Femur (tissue), 1 donor: ENCODE results near the gene ZDHHC1.
"Not testable (repeated sequence)": the region's sequence is repeated elsewhere in the genome, so short reads cannot be mapped to it uniquely, and the experiment has no call there.

Experiments used
- DNase-seq: peaks from one replicate; pipeline ENCODE4 v3.0.0-alpha.2; 2017

ZDHHC1 gene

DNA sequence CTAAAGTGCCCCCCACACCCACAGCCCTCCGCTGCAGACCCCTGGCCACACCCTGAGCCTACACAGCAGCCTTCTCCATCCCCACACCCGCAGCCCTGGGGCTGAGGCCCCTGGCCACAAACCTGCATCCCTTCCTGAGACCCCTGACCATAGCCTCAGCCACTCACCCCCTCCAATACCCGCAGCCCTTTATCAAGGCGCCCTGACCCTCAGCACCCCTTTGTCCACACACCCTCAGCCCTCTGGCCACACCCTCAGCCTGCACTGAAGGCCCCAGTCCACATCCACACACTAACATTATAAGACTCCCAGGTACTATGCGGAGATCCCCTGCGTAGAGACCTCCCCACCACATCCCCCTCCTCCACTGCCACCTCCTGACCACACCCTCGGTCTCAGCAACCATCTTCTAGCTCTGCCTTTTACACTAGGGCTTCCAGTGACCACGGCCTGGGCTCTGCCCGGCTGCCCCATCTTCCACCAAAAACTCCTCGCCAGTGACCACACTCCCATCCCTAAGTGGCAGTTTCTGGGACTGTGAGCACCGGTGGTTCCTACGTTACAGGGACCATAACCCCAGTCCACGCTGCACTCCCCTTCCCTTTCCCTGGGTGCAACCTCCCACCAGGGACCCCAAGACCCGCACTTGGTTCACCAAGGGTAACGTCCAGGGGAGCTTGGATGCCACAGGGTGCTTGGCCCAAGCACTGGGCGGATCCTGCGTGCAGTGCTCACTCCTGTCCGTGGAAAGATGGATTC lies 23.8 kb downstream of the ZDHHC1 start:
- no peak for DNase-seq

DNA sequence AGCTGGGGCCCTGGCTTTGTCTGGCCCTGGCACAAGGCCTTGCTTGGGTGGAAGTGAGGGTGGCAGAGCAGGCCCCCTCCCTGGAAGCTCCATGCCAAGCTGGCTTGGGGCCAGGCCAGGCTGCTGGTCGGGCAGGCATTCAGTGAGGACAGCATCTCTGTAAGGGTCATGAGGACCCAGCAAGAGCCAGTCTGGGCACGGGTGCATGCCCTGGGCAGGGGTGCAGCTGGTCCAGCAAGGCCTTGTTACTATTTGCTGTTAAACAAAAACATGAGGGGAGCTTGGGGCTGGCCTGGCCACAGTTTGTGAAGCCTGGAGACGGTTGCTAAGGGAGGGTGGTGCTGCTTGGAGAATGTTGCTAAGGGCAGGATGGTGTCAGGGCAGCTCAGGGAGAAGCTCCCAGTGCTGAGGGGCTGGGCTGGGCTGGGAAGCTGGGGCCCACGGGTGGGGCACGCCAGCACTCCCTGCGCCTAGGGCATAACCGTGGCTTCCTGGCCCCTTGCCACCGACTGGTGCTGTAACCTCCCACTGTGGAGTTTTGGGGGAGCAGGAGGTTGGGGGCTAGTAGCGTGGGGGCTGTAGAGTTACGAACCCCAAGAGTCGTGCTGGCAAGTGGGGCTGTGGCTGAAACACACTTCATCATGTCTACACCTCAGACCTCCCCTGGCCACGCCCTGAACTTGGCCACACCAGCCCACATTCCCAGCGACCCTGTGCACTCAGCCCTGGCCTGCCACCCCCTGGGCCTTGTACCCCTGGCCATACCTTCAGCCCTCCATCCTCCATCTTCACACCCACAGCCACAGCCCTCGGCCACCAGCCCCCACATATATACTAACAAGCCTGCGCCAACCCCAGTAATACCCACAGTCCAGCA lies 24.6 kb downstream of the ZDHHC1 start:
- DNase-seq = peak; percentile 70

DNA sequence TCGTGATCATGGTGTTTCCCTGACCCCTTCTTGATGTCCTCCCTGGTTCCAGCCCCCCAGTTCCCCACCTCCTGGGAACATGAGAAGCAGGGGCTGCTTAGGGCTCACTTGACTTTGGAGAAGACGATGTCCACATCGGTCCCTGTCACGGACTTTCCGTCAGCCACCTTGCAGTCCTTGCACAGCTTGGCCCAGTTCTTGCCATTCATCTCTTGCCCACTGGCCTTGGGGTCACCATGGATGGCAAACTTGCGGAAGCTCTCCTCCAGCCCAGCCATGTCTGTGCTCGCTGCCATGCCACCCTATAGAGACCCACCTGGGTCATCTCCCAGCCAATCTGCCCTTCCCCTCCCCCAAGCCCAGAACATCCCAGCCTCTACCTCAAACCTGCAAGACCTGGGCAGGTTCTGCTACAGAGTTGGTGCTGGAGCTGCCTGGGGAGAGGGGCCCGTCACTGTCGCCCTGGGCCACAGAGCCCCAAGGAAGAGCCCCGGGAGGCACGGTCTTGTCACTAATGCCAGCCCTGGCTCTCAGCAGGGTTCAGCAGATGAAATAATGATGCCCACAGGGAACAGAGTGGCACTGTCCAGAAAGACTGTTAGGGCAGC lies 25.4 kb downstream of the ZDHHC1 start:
- no peak for DNase-seq

DNA sequence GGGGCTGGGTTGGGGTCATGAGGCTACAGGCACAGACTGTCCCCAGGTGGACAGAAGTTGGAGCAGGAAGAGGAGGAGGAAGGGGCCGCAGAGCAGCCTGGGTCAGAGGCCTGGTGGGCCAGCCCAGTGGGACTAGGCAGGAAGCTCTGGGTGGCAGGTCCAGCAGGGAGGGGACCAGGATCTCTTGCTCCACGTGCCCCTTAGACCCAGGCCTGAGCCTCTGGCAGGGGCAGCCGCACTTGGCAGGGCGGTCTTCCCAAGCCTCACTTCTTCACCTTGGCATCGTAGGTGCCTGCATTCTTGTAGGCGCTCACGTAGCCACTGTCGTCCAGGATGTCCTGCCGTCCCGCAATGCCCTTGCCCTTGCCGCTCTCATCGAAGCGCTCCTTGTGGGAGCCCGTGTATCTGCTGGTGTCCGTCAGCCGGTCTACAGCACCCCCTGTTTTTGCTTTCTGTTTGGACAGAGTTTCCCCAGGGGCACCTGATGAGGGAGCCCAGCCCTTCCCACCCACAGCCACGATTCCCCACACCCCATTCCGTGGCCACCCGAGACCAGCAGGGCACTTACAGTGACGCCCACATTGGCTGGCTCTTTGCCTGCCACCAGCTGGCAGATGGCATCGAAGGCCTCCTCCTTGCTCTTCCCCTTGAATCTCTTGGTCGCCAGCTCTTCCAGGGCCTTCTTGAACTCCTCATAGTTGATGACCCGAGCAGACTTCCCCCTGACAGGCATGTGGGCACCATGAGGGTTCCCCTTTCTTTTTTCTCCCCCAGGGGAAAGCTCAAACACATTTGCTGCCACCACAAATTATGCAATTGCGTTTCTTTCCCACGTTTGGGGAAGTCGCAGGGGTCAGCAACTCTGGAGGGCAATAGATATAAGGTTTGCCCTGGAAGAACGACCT lies 26.1 kb downstream of the ZDHHC1 start:
- no peak for DNase-seq

DNA sequence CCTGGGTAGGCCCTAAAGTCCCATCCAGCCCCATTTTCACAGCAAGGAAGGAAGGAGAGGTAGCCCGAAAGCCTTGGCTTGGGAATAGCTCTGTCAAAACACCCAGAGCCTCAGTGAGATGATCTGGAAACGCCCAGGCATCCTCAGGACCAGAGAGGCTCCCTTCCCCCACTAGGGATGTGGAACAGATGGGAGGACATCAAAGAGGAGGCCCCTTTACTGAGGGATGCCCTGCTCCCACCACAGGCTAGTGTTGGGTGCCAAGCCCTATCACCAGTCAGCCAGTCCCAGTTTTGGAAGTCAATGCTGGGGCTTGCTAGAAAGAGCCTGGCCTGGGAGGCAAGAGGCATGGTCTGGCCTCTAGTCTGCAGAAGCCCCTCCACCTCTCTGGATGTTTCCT lies 27.7 kb downstream of the ZDHHC1 start:
- no peak for DNase-seq

DNA sequence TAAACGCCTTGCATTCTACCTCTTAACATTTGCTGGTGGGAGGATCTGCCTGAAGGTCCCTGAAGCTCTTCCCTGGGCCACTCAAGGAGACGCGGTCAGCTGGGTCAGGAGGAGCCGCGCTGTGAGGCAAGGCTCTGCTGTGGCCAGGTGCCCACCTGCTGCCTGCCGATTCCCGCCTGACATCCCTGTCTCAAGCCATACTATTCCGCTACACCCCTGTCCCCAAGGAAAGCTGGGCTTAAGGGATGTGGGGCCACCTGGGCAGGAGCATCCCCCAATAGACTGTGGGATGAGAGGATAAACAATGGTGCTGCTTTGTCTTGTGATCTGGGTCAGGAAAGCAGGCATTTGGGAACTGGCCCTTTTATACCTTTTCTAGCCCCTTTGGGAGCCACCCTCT lies 28.1 kb downstream of the ZDHHC1 start:
- DNase-seq = no peak

DNA sequence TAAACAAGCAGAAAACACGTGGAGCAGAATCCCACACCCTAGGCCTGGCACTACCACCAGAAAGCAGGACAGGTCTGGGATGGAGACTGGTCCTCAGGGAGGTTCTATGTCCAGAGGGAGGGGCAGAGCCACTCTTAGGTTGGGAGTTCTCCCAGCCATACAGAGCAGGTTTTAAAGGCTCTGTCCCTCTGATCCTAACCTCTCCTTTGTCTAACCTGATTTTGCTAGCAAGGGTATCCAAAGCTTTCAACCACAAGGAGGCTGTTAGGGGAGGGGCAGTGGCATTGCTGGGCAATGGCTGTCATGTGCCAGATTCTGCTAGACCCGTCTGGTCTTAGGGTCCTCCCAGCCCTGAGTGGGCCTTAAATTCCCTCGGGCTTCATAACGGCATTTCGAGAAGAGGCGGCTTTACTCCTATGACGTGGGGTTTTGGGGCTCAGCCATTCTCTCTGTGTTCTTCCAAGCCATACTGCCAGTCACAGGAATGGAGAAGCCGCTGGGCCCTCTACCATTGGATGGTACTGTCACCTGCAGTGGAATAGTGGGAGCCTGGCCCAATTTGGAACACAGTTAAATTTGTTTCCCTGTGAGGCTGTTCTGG lies 28.7 kb downstream of the ZDHHC1 start:
- DNase-seq = no peak

DNA sequence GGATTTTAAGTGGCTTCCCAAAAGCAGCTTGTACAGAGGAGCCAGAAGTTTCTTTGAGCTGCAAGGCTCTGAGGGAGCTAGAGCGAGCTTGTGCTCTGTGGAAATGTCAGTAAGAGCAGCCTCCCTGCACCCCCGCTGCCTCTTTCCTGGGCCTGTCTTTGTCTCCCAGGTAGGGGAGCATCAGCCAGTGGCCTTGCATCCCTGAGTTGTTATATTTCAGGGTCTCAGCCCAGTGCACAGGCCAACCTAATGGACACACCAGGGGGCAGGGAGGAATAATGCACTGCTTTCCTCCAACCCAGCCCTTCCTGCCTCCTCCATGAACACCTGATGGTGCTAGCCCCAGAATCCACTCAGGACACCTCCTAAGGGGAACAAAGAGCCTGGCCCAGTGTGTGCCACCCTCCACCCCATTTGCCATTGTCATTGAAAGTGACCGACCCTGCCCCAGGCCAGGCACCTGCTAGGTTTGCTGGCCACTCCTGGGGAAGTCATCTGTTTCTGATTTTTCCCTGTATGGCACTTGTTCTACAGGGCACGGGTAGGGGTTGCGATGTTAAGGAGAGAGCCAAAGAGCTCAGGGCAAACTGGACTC lies 29.3 kb downstream of the ZDHHC1 start:
- DNase-seq = no peak

DNA sequence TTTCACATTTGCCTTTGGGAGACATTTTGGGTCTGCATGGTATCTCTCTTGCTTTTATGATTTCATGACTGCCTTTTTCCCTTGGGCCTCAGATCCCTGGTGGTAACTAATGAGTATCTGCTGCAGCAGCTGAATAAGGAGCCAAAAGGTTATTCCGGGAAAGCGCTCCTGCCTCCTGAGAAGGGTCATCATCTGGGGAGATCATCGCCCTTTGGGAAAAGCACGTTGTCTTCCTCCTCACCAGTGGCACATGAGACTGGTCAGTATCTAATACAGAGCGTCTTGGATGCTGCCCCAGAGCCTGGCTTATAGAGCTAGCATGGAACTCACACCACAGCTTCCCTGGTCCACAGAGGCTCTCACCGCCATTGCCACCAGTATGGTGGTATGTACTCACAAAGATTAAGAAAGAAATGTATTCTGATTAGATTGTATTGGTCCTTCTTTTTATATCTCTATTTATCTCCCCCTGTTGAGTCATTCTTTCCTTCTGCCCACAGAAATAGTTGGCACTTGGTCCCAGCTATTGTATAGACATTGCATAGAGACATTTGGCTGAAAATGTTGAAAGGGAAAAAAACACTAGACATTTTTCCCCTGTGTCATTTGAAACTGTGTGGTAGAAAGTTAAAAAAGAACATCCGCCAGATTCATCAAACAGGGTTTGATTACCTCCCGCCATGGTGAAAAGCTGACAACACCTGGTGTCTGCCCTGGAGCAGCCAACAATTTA lies 31.3 kb downstream of the ZDHHC1 start:
- no peak for DNase-seq

DNA sequence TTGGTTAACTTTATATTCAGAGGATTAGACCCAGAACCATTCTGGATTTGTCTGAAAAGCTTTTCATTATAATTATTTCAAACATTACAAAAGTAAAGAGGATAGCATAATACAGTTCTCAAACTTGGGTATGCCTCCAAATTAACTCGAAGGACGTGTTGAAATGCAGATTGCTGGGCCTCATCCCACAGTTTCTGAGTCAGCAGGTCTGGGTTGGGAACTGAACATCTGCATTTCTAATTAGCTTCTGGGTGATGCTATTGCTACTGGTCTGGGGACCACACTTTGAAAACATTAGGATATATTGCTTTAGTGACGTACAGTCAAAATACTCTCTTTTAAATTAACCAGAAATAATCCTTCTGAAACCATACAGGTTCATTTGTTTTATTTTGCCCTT lies 33.0 kb downstream of the ZDHHC1 start:
- DNase-seq = no peak

DNA sequence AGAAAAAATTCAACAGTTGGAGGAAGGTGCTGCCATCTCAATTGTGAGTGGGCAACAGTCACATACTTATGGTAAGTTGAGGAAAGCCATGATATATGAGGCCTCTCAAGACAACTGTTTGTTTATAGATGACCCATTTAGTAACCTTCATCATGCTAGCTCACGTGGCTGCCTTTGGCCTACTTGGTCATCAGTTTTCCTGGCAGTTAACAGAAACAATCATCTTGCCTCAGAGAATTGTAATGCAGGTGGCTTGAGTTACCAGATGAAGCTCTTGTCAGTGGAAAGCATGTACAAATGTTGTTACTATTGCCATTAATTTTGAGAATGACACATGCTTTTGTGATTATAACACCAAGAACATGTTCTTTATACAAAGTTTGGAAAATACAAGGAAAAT lies 37.6 kb downstream of the ZDHHC1 start:
- DNase-seq = no peak

DNA sequence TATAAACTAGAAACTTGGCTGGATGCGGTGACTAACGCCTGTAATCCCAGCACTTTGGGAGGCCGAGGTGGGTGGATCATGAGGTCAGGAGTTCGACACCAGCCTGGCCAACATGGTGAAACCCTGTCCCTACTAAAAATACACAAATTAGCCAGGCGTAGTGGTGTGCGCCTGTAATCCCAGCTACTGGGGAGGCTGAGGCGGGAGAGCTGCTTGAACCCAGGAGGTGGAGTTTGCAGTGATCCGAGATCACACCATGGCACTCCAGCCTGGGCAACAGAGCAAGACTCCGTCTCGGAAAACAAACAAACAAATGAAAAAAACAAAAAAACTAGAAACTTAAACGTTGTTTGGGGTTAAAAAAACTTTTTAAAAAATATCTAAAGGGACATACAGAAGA lies 40.3 kb downstream of the ZDHHC1 start:
- DNase-seq = not testable (repeated sequence)

DNA sequence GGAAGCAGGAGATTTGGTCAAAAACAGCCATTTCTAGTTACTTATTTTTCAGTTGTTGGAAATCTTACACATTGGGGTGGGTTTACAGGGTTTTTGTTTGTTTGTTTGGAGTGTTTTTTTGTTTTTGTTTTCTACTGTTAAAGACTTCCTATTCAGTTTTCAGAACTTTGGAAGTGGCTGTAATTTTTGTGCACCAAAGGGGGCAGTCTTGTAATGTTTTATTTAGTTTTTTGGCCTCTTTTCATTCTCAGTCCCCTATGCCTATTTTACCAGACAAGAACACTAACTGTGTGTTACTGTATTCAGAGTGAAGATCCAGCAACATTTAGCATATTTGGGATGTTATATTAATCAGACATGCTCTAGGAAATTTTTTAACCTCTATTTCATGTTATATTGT lies 43.6 kb downstream of the ZDHHC1 start:
- no peak for DNase-seq

DNA sequence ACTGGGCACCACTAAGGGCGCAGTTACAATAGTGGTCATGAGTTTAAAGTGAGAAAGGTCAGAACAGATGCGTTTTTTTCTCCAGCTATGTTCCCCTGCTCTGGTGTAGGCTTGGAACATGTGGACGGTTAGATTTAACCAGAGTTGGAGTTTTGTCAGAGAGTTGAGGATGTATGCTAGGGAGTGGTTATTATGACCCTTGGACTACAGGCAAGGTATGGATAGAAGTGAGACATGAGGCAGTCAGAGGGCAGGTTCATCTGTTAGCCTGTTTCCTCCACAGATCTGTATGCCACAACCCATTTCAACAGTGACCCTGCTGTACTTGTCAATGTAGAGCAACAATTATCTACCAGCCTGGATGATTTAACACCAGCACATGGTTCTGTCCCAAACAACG lies 45.6 kb downstream of the ZDHHC1 start:
- DNase-seq = no peak

DNA sequence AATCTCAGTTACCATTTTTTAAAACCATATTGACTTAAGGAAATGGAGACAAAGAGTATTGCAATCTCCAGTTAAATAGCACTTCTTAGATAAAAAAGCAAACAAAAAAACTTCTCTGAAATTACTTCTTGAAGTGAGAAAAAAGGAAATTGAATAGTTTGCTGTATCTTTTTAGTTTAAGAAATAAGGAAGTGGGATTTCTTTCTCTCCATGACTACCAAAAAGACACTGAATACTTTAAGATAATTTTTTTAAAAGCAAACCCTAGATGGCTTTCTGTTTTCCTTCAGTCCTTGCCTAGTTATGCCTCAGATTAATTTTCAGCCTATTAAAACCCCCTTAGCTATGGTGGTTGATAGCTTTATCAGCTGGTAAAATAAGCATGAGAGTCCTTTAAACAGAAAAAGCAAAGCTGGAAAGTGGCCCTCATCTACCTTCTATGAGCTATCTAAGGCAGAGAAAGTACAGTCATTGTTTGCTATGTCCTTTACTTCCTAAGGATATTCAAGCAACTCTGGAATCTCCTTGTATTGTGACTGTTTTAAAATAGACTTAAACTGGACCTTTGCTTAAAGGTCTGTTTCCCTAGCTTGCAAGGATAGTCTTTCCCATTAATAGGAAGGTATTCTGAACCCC lies 51.6 kb downstream of the ZDHHC1 start:
- no peak for DNase-seq

DNA sequence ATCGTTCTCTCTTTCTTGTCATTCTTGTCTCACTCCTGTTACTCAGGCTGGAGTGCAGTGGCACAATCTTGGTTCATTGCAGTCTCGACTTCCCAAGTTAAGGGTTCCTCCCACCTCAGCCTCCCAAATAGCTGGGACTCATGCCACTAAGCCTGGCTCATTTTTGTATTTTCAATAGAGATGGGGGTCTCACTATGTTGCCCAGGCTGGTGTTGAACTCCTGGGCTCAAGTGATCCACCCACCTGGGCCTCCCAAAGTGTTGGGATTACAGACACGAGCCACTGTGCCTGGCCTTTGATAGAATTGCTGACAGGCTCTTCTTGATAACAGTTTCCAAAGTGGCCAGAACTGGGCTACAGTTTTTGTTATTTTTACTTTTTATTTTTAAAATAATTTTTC lies 55.2 kb downstream of the ZDHHC1 start:
- no peak for DNase-seq

DNA sequence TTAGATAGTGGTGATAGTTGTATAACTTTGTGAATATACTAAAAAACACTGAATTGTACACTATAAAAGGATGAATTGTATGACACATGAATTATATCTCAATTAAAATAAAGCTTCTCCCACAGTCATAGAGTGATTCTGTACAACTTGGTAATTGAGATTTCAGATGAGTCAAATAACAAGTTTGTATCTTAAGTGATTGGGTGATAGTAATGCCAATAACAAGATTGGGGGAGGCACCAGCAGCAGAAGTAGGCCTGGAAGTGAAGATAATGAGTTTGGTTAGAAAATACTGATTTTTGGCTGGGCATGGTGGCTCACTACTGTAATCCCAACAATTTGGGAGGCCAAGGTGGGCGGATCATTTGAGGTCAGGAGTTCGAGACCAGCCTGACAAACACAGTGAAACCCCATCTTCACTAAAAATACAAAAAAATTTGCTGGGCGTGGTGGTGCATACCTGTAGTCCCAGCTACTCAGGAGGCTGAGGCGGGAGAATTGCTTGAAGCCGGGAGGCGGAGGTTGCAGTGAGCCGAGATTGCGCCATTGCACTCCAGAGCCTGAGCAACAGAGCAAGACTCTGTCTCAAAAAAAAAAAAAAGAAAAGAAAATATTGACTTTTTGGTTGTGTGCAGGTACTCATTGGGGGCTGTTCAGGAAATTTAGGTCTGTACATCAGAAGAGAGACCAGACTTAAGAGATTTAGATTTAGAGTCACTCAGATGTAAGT lies 56.6 kb downstream of the ZDHHC1 start:
- not testable (repeated sequence) for DNase-seq

DNA sequence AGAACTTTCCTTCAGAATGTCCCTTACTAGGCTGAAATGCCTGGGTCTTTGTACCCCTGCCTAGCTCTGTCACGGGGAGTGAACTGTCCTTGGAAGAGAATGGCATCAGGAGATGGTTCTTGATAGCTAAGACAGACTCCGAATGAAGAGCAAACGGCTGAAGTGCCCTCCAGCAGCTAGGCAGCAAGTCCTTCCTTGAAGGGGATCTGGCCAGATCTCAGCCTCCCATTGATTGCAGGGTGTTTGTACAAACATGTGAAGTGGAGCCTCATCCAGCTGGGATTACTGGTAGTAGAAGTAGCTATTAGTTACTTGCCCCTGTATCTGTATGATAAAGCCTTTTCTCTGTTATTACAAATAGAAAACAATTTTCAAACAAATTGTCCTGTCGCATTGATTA lies 58.7 kb downstream of the ZDHHC1 start:
- no peak for DNase-seq

DNA sequence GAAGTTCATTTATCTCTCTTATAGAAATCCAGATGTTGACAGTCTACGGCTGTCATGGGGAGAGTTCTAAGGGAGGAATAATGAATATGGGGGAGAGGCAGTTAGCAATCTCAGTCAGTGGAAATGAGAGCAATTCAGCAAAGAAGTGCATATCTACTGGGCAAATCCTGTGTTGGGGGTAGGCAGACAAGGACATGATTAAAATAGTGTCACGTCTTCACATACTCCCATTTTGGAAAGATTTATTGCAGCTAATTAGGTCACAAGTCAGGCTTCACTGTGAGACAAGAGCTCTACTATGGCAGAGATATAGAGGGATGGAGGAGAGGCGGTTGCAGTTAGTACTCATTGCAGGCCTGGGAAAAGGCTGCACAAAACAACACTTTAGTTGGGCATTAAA lies 59.9 kb downstream of the ZDHHC1 start:
- no peak for DNase-seq

DNA sequence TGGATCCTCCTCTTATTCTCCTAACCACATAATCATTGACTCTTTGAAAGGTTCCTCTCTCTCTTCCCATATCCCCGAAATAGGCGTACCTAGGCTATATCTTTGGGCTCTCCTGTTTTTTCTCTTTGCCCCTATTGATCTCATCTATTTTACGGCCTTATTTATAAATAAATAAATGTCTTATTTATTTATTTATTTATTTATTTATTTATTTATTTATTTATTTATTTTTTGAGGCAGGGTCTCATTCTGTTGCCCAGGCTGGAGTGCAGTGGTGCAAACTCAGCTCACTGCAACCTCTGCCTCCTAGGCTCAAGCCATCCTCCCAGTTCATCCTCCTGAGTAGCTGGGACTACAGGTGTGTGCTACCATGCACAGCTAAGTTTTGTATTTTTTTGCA lies 63.8 kb downstream of the ZDHHC1 start:
- DNase-seq = not testable (repeated sequence)
